ENCODE results near the gene FAM186B.

- TF ChIP-seq ZEB2 (tag by site-specific recombination; IDR thresholded peaks at IDR 0.05) (no peak), BCL11A (tag by site-specific recombination; IDR thresholded peaks at IDR 0.05; ENCODE audit: low read depth) (no peak), ZNF138 (tag by site-specific recombination; IDR thresholded peaks at IDR 0.05; ENCODE audit: borderline replicate concordance) (no peak)
These were observed 53.4 kb downstream of the FAM186B start for GRCh38 chr12:49552014-49552413.

Data from HEK293 (cell line).